NCI-H748 (cell line): ENCODE measurements around the gene BCL7C.
"Not testable (repeated sequence)": the region's sequence is repeated elsewhere in the genome, so short reads cannot be mapped to it uniquely, and the experiment has no call there.

ENCODE experiments used
- DNase-seq: peaks from one replicate; lab custom pipeline; 2025; ENCODE audit not compliant: unreplicated experiment; lab: John Stamatoyannopoulos, UW

BCL7C gene

DNA sequence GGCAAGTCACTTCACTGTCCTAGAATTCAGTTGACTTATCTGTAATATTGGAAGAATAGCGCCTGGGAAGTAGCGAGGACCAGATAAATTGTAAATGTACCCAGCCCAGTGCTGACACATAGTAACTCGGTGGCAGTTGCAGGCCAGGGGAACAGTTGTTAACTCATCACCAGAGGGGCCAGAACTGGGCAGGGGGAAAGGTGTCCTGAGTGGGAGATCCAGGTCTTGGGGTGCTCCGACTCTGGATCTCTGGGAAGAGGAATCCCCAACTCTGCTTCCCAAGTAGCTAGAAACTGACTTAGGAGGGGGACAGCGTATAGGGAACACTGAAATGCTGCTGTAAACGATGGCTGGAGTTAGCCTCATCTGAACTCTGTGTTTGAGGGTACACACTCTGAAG lies 23.0 kb downstream of the BCL7C start:
- DNase-seq: no peak

DNA sequence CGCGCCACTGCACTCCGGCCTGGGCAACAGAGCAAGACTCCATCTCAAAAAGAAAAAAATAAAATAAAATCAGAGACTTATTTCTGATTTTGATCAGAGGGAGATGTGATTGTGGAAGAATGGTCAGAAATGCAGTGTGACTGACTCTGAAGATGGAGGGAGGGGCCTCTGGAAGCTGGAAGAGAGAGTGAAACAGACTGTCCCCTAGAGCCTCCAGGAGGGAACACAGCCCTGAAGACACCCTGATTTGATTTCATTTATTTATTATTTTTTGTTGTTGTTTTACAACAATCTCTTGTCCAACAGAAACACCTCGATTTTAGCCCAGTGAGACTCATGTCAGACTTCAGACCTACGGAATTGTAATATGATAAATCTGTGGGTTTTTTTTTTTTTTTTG lies 26.1 kb downstream of the BCL7C start:
- no peak for DNase-seq

DNA sequence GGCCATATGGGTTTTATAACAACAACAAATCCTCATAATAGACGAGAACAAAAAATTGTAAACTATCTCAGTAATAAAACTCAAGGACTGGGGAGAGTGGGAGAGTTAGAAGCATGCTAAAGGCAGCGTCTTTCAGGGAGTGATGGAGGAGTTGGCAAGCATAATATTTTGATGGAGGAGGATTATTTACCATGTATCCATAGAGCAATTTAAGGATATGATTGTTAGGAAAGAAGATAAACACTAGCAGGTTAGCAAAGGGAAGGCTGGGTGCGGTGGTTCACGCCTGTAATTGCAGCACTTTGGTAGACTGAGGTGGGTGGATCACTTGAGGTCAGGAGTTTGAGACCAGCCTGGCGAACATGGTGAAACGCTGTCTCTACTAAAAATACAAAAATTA lies 27.8 kb downstream of the BCL7C start:
- DNase-seq: no peak

DNA sequence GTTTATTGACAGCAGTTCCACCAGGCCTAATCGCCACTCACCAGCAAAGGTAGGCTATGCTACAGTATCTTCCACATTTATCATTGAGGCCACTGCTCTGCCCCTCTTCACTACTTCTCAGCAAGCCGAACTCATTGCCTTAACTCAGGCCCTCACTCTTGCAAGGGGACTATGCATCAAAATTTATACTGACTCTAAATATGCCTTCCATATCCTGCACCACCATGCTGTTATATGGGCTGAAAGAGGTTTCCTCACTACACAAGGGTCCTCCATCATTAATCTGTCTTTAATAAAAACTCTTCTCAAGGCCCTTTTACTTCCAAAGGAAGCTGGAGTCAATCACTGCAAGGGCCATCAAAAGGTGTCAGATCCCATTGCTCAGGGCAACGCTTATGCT lies 30.7 kb downstream of the BCL7C start:
- not testable (repeated sequence) for DNase-seq

DNA sequence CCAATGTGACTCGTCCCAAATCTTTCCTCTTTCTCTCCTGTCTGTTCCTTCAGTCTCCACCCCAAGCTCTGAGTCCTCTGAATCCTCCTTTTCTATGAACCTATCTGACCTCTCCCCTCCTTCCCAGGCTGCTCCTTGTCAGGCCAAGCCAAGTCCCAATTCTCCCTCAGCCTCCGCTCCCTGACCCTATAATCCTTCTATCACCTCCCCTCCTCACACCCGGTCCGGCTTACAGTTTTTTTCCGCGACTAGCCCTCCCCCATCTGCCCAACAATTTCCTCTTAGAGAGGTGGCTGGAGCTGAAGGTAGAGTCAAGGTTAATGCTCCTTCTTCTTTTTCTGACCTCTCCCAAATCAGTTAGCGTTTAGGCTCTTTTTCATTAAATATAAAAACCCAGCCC lies 33.1 kb downstream of the BCL7C start:
- DNase-seq: not testable (repeated sequence)

DNA sequence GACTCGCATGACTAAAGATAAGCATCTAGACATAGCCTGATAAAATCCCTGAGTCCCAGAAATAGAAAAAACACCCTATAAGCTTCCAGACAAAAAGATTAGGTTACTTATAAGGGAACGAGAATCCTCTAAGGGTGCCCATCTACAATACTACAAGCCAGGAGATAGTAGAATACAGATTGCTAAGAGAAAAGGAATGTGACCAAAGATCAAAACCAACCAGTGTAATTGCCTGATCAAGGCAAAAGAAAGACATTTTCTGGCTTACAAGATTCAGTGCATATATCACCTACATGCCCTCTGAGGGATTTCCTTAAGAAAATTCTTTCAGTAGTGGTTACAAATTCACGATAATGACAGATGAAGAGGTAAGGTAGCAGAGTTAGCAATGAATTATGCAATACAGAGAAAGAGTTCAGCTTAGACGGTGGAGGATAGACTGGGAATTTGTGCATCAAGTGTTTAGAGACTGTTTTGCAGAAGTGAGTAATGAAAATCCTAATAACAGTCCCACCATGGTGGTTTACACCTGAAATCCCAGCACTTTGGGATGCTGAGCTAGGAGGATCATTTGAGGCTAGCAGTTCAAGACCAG lies 35.0 kb downstream of the BCL7C start:
- no peak for DNase-seq

DNA sequence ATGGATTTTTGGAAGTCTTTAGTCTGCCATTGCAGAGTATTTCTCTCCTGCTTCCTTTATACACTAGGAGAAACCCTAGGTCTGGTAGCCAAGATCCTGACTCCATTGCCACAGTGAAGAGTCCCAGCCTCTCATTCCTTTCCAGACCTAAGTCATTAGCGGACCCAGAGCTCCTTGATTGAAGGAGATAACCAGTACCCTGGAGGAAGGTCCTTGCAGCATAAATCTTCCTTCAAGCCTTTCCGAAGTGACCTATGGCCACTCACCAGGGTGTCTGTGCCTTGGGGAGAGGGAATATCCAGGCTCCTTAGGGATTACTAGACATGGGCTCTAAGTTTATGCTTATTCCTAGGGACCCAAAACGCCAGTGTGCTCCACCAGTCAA lies 35.8 kb downstream of the BCL7C start:
- no peak for DNase-seq

DNA sequence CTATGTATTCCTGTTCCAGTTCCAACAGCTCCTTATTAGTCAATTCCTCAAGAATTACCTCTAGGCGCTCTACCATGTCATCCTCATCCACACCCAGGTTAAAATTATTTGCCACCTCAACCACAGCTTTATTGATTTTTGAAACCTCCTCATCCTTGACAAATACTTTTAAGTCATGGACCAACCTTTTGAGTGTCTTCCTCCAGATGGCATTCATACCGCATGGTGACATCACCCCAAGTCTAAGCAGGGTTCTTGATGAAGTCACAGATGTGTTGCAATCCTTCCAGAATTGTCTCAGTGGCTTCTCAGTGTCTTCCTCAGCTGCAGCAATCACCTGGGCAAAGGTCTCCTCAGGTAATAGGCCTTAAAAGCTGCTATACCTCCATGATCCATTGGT lies 40.1 kb downstream of the BCL7C start:
- no peak for DNase-seq

DNA sequence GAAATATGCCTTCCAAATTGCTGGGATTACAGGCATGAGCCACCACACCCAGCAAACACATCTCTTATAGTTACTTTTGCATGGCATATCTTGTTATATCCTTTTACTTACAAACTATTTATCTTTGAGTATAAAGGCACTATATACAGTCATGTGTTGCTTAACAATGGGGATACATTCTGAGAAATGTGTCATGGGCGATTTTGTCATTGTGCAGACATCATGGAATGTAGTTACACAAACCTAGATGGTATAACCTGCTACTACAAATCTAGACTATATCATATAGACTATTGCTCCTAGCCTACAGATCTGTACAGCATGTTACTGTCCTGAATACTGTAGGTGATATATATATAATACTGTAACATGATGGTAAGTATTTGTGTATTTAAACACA lies 43.6 kb downstream of the BCL7C start:
- DNase-seq: no peak

DNA sequence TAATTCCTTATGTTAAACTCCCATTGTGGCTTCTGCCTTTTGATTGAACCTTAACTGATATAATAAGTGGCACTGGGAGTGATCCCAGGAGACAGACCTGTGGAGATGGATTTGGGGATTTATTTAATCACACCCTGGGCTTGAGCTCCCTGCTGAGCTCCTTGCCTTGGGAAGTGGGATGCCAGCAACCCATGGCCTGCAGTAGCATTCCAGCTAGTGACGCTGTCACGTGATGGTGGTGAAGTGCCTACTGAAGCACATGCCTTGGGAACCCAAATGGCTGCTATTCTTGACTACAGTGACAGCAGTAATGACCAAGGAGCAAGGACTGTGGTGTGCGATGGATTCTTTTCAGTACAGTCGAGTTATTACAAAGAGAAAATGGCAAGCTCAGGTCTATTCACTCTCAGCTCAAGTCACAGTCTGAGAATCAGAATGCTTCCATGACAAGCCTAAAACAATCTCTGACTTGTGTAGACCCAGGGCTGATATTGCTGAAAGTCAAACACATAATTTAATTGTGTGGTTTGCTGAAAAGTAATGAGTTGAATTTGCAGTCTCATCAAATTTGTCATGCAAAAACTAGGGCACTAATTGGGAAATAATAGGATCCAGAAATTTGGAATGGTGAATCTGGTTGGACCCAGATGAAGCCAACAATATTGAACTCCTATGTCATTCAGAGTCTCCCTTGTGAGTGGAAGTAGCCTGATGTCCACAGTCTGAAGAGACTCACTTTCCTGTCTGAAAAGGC lies 47.1 kb downstream of the BCL7C start:
- DNase-seq: no peak

DNA sequence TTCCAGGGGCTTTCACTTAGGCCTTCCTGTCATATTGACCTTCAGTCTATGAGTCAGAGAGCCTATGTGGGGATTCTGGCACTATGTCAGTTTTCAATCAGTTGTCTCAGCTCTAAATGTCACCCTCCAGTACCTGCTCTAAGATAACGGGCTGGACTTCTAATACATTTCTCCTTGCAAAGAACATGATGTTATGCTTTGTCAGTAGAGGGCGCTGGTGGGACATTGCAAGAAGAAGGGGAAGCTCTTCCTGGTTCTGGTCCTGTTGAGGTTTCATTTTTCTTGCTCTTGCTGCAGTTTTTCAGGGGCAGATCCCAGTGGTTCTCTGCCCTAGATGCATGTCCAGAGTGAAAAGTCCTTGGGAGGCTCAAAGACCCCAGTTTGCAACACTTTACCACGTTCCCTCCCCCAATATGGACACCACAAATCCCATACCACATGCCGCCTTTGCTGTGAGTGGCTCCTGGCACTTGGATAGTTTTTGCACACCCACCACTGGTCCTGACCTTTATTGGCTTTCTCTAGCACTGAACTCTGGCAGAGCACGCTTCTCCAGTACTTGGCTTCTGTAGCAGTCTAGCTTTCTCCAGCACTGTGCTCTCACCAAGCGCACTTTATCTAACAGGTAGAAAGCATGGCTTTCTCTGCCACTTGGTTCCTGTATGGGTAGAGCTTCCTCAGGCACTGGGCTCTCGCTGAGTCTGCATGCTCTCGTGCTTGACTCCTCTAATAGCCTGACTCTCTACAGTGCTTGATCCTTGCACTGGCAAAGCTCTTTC lies 49.0 kb downstream of the BCL7C start:
- peak; percentile 81 for DNase-seq

DNA sequence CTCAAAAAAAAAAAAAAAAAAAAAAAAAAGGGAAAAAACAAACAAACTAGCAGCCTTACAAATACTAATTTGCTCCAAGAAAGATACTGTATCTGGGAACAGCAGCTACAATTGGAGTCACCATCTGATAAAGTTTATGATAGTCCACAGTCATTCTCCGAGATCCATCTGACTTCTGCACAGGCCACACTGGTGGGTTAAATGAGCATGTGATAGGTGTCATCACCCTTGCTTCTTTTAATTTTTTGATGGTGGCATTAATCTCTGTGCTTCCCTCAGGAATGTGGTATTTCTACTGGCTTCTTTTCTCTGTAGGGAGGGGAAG lies 49.6 kb downstream of the BCL7C start:
- no peak for DNase-seq

DNA sequence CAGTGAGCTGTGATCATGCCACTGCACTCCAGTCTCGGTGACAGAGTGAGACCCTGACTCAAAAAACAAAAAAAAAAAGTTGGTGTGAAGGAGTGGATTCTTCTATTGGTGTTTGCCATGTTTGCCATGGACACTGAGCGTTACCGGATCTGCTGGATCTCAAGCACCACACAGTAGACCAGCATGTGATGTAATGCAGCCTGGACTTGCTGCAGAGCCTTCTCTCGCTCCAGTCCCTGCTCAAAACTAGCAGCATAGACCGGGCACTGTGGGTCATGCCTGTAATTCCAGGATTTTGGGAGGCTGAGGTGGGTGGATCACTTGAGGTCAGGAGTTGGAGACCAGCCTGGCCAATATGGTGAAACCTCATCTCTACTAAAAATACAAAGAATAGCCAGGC lies 50.4 kb downstream of the BCL7C start:
- no peak for DNase-seq

DNA sequence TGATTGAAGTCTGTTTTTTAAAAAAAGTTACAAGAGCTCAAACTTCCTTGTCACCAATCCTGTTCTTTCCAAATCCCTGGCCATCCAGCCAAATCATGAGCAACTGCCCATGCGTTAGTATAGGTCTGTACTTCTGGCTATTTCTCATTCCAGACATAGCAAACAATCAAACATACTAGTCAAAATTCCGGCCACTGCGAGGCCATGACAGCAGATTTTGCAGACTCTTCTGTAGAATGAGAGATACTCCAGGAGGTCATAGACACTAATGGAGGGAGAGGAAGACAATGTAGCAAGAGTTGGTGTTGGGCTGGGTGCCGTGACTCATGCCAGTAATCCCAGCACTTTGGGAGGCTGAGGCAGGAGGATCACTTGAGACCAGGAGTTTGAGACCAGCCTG lies 50.9 kb downstream of the BCL7C start:
- no peak for DNase-seq

DNA sequence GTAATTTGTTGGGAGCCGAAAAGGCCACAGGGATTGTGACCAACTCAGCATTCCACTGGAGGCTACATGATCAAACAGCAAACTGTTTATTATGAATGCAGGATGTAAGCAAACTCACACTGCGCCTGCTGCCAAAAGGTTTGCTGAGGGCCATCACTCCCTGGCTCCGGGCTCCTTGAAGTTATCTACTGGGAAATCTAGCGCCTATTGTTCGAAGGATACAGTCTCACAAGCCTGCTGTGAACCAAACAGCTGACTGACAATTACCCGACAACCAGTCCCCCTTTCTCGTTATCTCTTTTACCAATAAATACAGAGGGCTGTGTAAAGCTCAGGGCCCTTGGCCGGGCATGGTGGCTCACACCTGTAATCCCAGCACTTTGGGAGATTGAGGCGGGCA lies 52.5 kb downstream of the BCL7C start:
- DNase-seq: no peak

DNA sequence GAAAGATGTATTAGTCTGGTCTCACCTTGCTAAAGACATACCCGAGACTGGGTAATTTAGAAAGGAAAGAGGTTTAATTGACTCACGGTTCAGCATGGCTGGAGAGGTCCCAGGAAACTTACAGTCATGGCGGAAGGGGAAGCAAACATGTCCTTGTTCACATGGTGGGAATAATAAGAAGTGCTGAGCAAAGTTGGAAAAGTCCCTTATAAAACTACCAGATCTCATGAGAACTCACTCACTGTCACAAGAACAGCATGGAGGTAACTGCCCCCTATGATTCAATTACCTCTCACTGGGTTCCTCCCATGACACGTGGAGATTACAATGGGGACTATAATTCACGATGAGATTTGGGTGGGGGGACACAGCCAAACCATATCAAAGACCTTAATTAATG lies 53.3 kb downstream of the BCL7C start:
- DNase-seq: no peak

DNA sequence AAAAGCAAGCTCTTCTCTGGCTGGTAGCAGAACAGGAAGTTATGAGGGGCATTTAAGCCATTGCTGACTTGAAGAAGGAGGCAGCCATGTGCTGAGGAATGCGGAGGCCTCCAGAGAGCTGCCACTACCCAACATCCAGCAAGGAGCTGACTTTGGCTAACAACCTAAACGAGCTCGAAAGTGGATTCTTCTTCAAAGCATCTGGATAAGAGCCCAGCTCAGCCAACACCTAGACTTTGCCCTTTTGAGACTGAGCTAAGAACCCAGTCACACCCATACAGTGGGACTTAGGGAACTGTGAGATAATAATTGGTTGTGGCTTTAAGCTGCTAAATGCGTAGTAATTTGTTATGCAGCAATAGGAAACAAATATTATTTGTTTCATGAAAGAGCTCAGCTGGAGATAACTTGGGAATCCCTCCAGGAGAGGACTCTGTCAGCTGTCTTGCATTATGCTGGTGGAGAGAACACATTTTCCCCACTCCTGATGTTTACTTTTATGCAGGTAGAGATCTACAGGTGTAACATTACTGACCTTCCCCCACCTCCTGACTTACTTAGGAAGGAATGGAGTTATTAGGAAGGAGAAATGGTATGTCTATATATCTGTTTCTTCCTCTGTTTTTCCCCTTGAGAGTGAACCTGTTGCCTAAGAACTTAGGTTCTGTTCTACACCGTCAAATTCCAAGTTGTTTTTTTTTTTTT lies 54.2 kb downstream of the BCL7C start:
- no peak for DNase-seq

DNA sequence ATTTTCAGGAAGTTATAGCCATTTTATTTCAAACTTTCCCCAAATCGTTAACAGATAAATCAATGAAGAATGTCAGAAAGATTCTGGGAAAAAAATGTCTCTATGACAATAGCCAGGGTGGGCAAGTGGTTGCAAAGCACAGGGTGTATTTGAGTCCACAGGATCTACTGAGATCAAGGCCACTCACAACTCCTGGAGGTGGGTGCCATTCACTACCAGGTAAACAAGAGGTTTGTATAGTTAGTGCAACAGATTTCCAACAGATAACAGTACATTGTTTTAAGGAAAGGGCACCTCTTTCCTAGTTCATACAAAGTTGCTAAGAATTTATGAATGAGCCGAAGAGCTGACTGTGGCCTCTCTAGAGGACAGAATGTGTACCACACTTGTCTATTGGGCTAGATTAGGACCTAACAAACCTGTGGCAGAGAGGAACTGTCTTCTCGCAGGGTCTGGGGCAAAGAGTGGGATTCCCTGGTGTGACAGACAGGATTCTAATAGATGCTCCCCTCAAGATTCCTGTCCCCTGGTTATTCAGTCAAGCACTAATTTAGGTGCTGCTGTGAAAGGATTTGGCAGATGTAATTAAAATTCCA lies 54.9 kb downstream of the BCL7C start:
- no peak for DNase-seq

DNA sequence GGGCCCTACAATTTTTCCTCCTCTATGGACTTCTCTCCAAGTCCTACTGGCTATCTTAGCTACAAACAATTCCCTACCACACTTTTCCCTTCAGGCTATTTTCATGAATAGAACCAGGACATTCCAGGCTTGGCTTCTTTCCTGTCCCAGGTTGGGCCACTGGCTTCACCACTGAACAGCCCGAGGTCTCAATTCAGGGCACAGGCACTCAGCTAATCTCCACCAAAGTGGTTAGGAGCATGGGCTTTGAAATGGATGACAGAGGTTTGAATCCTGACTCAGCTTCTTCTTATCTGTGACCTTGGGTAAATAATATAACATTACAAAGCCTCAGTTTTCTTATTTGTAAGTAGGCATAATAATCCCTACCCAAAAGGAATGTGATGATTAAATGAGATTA lies 56.0 kb downstream of the BCL7C start:
- no peak for DNase-seq
